HL-60 (cell line): ENCODE data around the gene TLX3.

Experiments
- DNase-seq, 2 experiments: peaks; one replicate each; pipeline ENCODE4 v3.0.0-alpha.2; 2010 to 2020; ENCODE audit warnings: low read depth in 1 of 2, low spot score in 1 of 2
- H3K27ac ChIP-seq: fragments of 250-450 bp; sonication (Bioruptor Pico); replicated peaks from 2 replicates; pipeline ENCODE4 v1.5.1; 2020; ENCODE audit warnings: mild to moderate bottlenecking, moderate library complexity
- H3K27me3 ChIP-seq: fragments of 250-450 bp; sonication (Bioruptor Pico); 2 replicates; pipeline ENCODE4 v1.5.1; 2021; ENCODE audit warnings: mild to moderate bottlenecking, moderate library complexity; ENCODE audit not compliant: insufficient read depth, poor library complexity, severe bottlenecking
- H3K4me3 ChIP-seq: replicated peaks from 2 replicates; pipeline ENCODE4 v1.5.1; 2011; ENCODE audit warnings: mild to moderate bottlenecking, control low read depth, low read length; ENCODE audit not compliant: insufficient read depth
- GABPA ChIP-seq: IDR thresholded peaks from 2 replicates; pipeline ENCODE4 v1.6.1; 2012; ENCODE audit warnings: low read depth
- POLR2AphosphoS5 ChIP-seq: IDR thresholded peaks from 2 replicates; pipeline ENCODE4 v1.6.1; 2012; ENCODE audit warnings: low read depth
- SPI1 ChIP-seq: IDR thresholded peaks from 2 replicates; pipeline ENCODE4 v1.6.1; 2012; ENCODE audit warnings: low read depth, mild to moderate bottlenecking, borderline replicate concordance
- TF ChIP-seq, protein P1 (sequence below): IDR thresholded peaks from 2 replicates; pipeline ENCODE4 v1.6.1; 2012; ENCODE audit warnings: low read depth; ENCODE audit not compliant: insufficient replicate concordance
- TF ChIP-seq, protein P2 (sequence below): IDR thresholded peaks from one replicate; pipeline ENCODE4 v1.5.1; 2011; ENCODE audit warnings: low read length, control low read depth, inconsistent platforms; ENCODE audit not compliant: insufficient read depth

TLX3 gene

DNA sequence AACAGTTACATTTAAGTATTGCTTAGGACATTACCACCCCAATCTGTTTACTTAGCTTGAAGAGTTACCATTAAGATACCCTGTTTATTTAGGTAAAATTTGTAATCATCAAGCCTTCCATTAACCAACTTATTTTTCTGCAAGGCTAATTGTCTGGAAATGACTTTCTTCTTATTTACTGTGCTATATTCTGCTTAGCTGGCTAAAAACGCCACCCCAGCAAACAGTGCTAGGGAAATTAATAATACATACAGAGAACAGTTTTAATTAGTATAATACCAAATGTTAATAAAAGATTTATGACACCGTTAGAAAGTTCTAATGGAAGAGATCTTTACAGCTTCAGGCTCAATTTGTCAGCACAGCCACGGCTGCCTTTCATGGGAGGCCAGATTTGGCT is 14.0 kb downstream of the TLX3 start:
- Histone ChIP-seq H3K27me3 (peaks cover 46% of the 10 kb centered on the region), H3K27ac (no peak overlapping the region), H3K4me3 (no peak overlapping the region)
- no peak for DNase-seq
- TF ChIP-seq GABPA: no peak
- no peak for TF ChIP-seq POLR2AphosphoS5
- TF ChIP-seq, protein P1, sequence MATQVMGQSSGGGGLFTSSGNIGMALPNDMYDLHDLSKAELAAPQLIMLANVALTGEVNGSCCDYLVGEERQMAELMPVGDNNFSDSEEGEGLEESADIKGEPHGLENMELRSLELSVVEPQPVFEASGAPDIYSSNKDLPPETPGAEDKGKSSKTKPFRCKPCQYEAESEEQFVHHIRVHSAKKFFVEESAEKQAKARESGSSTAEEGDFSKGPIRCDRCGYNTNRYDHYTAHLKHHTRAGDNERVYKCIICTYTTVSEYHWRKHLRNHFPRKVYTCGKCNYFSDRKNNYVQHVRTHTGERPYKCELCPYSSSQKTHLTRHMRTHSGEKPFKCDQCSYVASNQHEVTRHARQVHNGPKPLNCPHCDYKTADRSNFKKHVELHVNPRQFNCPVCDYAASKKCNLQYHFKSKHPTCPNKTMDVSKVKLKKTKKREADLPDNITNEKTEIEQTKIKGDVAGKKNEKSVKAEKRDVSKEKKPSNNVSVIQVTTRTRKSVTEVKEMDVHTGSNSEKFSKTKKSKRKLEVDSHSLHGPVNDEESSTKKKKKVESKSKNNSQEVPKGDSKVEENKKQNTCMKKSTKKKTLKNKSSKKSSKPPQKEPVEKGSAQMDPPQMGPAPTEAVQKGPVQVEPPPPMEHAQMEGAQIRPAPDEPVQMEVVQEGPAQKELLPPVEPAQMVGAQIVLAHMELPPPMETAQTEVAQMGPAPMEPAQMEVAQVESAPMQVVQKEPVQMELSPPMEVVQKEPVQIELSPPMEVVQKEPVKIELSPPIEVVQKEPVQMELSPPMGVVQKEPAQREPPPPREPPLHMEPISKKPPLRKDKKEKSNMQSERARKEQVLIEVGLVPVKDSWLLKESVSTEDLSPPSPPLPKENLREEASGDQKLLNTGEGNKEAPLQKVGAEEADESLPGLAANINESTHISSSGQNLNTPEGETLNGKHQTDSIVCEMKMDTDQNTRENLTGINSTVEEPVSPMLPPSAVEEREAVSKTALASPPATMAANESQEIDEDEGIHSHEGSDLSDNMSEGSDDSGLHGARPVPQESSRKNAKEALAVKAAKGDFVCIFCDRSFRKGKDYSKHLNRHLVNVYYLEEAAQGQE: no peak
- TF ChIP-seq, protein P2, sequence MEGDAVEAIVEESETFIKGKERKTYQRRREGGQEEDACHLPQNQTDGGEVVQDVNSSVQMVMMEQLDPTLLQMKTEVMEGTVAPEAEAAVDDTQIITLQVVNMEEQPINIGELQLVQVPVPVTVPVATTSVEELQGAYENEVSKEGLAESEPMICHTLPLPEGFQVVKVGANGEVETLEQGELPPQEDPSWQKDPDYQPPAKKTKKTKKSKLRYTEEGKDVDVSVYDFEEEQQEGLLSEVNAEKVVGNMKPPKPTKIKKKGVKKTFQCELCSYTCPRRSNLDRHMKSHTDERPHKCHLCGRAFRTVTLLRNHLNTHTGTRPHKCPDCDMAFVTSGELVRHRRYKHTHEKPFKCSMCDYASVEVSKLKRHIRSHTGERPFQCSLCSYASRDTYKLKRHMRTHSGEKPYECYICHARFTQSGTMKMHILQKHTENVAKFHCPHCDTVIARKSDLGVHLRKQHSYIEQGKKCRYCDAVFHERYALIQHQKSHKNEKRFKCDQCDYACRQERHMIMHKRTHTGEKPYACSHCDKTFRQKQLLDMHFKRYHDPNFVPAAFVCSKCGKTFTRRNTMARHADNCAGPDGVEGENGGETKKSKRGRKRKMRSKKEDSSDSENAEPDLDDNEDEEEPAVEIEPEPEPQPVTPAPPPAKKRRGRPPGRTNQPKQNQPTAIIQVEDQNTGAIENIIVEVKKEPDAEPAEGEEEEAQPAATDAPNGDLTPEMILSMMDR: no peak
- TF ChIP-seq SPI1: no peak

DNA sequence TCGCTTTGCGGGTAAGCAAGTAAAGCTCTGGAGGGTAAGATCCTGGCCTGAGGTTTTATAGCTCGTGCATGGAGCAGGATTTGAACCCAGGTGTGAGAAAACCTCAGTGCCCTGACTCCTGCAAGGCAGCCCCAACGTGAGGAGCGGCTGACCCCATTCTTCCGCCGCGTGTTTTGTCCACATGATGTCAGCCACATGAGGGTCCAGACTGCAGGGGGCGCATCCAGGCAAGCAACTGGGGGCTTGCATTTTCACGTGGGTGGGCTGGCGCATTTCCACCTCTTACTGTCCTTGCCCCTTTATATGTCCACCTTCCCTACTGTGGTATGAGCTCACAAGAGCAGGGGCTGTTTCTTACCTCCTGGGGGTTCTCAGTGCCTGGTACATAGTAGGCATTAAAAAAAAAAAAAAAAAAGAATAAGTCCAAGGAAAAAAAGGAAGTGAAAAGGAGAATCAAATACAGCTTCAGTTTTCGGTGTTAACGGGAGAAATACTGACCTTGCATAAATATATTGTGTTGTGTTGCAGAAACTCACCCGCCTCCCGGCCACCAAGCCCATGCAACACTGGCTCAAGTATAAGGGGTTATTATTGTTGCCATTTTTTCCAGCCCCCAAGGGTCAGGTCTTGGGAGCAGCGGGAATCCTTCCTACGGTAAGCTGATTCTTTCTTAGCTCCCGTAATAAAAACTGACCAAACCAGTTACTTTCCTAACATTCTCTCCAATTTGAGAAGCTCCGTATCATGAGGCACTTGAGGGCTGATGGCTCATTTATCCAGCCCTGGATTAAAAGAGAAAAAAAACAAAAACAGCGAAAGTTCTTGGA is 15.0 kb downstream of the TLX3 start:
- Histone ChIP-seq H3K27ac (no peak overlapping the region), H3K4me3 (no peak overlapping the region), H3K27me3 (peaks cover 38% of the 10 kb centered on the region)
- DNase-seq: no peak
- TF ChIP-seq SPI1 (peak; percentile 80), POLR2AphosphoS5 (no peak)
- TF ChIP-seq, protein P1: no peak
- TF ChIP-seq, protein P2: no peak

DNA sequence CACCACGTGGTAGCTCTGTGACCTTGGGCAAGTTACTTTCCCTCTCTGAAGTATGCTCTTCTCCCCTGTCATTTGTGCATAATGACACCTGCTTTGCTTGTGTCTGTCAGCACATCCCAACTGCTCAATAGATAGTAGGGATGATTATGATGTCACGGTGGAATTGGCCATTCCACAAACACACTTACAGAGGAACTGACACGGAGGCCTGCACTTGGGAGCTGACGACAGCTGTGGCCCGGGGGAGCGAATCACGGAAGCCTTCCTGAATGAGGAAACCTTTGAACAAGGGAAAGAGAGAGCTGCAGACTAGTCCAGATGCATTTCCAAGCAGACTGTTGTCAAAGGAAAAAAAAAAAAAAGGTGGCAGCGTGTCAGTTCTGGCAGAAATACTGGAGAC is 21.0 kb downstream of the TLX3 start:
- TF ChIP-seq POLR2AphosphoS5 (no peak), SPI1 (no peak), GABPA (no peak)
- TF ChIP-seq, protein P2: no peak
- TF ChIP-seq, protein P1: no peak
- peaks cover 5% of the 10 kb centered on the region for H3K27me3 ChIP-seq
- no peak overlapping the region for H3K4me3 ChIP-seq
- DNase-seq: no peak
- H3K27ac ChIP-seq: no peak overlapping the region
